Astrocyte (in vitro differentiated cells and primary cell): ENCODE results near the gene CRY1.
"Not testable (repeated sequence)": the region's sequence is repeated elsewhere in the genome, so short reads cannot be mapped to it uniquely, and the experiment has no call there.

ENCODE experiments used
- EZH2 ChIP-seq: IDR thresholded peaks from 2 replicates; pipeline ENCODE4 v1.6.1; 2012; ENCODE audit warnings: mild to moderate bottlenecking, low read length, inconsistent platforms; ENCODE audit not compliant: insufficient read depth
- TF ChIP-seq, protein P1 (sequence below): IDR thresholded peaks from 2 replicates; pipeline ENCODE4 v1.5.1; 2011; ENCODE audit warnings: low read depth, mild to moderate bottlenecking, inconsistent platforms, low read length, moderate library complexity; ENCODE audit not compliant: insufficient read depth

DNA sequence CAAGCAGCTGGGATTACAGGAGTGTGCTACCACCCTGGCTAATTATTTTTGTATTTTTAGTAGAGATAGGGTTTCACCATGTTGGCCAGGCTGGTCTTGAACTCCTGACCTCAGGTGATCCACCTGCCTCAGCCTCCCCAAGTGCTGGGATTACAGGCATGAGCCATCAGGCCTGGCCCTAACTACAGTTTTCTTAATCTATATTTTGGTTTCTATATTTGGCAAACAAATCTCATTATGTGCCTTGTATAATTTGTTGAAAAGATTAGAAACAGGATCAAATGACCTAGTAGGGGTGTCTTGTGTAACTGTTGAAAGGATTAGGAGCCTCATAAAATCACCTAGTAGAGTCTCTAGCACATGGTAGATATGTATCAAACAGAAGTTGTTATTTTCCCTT, 67.0 kb downstream of the CRY1 start:
- TF ChIP-seq, protein P1, sequence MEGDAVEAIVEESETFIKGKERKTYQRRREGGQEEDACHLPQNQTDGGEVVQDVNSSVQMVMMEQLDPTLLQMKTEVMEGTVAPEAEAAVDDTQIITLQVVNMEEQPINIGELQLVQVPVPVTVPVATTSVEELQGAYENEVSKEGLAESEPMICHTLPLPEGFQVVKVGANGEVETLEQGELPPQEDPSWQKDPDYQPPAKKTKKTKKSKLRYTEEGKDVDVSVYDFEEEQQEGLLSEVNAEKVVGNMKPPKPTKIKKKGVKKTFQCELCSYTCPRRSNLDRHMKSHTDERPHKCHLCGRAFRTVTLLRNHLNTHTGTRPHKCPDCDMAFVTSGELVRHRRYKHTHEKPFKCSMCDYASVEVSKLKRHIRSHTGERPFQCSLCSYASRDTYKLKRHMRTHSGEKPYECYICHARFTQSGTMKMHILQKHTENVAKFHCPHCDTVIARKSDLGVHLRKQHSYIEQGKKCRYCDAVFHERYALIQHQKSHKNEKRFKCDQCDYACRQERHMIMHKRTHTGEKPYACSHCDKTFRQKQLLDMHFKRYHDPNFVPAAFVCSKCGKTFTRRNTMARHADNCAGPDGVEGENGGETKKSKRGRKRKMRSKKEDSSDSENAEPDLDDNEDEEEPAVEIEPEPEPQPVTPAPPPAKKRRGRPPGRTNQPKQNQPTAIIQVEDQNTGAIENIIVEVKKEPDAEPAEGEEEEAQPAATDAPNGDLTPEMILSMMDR = not testable (repeated sequence)
- not testable (repeated sequence) for TF ChIP-seq EZH2
